GM19239 (cell line): ENCODE results near the gene HOXA2.

Source experiments
- DNase-seq: peaks from one replicate; pipeline ENCODE4 v3.0.0; 2011; ENCODE audit warnings: low spot score; ENCODE audit not compliant: insufficient read length
- FAIRE-seq: peaks from 2 replicates; lab custom pipeline; 2011; peaks lifted over from hg19 to GRCh38; lab: Jason Lieb, UNC

The HOXA2 gene

DNA sequence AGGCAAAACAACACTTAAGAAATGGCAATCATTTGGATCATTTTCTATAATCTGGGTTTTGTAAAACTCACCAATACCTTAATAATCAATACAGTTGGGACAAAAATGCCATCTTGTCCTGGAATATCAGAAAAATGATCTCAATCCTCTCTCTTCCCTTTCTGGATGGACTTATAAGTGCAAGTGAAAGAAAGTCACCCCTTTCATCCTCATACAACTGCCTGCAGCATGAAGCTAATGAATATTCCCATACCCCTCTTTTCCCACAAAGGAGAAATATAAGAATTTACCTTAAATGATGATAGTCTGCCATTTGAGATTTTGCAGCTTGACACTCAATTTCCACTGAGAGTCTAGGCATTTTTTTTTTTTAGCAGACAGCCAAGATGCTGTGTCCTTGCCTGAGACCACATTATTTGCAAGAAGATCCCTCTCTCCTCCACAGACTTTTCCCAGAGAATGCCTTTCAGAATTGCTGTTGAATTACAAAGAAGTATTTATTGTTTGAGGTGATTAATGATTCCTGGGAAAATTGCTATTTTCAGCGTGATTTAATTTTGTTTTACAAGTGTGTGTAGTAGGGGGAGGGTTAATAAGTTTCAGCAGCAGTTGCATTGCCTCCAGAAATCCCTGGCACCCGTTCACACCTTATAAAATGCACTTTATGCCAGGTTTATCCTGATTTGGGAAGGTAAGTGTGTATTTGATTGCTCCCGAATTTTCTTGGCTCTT lies 24.3 kb upstream of the HOXA2 start:
- DNase-seq (no peak), FAIRE-seq (no peak)

DNA sequence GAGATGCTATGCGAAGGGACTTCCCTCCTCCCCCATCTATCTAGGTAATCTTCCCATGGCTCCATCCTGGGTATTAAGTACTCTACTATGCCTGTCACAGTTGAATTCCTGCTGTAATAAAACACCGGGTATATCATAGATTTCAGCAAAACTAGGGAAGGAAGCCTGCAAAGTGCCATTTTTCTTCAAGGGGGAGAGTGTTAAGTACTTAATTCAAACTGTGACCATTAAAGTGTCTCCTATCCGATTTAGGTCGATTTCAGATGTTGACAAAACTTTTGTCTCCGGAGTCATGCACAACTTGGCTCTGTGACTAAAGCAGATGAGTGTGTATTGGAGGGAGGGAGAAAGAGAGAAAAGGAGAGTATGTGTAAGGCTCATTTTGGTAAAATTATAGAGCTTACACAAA lies 23.5 kb upstream of the HOXA2 start:
- DNase-seq (no peak), FAIRE-seq (no peak)

DNA sequence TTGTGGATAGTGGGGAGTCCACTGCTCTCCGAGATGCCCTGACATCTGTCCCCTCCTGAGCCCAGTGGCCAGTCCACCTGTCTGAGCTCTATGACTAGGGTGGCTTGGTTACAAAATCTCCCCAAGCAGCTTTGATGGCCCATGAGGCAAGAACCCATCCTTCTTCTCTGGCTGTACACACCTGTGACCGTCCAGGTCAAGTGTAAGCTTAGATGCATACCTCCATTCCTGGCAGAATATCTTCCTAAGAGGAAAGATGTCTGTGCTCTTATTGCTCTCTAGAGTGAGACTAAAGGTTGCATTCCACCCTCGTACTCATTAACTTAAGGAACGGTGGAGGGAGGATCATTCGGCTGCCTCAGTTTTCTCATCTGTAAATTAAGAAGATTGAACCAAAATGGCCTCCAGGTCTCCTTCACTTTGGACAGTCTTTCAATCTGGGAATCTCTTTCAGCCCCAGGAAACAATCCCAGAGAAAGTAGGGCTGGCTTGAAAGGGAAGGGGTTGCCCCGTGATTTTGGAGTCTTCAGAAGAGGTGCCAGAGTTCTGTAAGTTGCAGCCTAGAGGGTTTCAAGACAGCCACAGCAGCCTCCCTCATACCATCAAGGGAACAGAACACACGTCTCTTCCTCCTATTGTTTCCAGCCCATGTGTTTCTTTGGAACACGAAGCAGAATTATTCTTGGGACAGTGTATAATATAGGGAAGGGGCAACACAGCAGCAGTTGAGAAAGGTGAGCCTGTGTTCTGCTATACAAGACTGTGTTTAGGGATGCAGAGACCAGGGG lies 22.6 kb upstream of the HOXA2 start:
- DNase-seq, result no peak
- no peak for FAIRE-seq

DNA sequence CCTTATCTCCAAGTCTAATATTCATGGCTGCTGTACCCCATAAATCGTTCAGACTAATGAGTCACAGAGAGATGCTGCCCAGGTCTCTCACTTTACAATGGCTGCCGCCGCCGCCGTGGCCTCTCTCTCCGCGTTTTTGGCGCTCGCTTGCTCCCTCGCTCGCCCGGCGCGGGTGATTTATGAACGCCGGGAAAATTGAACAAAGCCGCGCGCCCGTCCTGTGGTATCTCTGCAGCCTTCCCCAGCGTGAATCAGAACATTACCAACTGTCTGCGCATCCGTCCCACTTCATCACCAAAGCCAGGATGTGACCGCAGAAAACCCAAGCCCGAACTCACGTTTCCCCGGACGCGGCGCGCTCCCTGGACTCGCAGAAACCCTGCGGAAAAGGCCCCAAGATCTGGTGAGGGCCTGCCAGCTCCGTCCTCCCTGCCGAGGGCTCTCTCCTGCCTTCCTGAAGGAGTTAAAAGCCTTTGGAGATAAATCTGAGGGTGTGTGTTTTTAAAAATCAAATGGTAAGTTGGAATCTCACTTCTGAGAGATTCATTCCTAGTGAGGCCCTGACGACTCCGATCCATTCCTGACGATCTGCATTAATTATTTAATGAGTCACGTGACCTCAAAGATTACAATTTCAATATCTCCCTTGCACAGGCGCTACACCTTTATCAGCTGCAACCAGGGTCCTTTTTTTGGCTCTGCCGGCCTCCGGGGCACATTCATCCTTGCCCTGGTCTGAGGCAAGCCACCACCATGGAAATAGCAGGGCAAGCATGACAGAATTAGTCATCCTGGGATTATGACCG lies 21.8 kb upstream of the HOXA2 start:
- FAIRE-seq (no peak), DNase-seq (no peak)

DNA sequence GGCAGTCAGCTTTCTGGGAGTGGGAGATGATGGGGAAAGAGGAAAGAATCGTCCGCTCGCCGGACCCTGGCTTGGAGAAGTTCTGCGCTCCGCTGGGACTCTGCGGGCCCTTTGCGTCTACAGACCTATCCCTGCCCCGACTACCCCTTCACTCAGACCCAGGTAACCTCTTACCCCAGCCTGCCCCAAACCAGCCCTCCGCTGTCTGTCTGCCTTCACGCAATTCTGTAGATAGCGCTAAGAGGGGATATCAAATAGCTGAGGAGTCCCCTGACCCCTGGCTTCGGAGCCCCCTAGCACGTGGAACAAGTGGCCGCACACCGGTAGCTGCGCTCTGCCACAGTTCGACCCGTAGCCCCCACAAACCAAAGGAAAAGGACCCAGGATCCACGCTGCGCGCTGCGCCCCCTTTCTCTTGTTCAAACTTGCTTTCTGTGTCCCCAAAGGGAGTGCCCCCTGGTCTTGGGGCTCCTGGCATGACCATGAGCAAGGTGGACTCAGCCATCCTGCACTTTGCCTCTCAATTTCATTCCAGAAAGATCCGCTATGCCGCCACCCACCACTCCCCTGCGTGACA lies 21.1 kb upstream of the HOXA2 start:
- FAIRE-seq, result no peak
- DNase-seq, result no peak

DNA sequence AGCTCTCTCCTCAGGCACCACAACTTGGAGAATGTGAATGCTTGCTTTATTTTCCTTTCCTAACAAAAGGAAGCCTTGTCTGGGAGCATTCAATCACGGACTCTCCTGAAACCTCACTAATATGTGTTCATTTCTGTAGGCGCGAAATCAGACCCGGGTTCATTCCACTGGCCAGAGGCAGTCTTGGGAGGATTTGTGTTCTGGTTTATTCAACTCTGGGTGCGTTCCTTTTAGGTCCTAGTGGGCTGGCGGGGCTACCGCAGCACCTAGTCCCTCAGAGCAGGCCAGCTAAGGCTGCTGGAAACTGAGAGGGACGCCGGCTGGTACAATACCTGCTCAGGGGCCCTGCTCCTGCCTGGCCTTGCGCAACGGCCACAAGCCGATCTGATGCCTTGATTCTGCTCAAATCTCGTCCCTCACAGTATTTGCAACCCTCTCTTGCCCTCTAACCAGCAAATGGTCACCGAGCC lies 20.6 kb upstream of the HOXA2 start:
- DNase-seq (no peak), FAIRE-seq (no peak)

DNA sequence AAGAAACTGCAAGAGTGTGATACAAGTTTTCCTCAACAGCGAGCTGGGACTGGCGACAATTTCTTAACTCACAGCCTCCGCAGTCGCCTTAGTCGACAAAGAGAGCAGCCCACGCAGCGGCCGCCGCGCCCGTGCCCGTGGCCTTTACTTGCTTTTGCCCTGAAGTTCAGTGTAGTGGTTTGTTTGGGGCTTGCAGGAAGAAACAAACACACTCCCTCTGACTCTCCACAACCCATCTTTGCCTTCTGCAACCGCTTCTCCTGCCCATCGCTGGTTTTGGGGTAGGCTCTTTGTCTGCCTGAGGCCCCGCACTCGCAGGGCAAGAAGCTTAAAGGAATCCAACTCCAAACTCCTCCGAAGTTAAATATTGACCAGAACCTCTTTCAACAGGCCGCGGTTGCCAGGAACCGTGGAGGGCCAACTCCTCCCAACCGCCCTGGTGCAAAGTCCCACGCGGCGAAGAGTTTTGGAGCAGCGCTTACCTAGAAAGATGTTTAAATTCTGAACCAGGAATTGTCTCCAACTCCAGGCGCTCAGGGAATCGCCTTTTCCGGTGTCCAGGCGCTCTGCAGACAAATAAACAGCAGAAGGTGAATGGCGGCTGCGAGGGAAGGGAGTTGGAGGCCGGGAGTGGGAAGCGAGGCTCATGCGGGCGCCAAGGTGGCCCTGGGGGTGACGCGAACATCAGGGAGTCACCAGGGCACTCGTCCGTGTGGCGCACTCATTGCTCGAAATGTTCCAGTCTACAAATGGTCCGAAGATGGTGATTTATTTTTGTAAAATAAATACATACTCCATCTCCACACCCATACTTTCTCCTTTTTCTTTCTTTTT lies 19.8 kb upstream of the HOXA2 start:
- FAIRE-seq, result no peak

DNA sequence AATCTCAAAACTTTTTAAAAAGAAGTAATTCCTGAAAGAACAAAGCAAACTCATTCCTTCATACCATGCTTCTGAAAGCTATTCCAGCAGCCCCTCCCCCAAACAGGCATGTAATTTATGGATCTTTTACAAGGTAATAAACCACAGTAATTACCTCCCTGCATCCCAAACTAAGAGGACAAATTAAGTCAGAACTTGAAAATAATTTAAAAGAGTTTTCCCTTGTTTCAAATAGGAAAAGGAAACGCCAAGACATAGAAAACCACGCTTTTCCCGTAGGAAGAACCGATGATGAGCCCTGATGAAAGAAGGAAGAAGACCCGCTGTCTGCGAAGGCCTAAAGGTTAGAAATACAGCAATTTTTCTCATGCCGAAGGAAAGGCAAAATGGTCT lies 19.2 kb upstream of the HOXA2 start:
- no peak for DNase-seq
- no peak for FAIRE-seq

More for the DNA sequence above, 19.8 kb upstream of the HOXA2 start:
- DNase-seq, result no peak

DNA sequence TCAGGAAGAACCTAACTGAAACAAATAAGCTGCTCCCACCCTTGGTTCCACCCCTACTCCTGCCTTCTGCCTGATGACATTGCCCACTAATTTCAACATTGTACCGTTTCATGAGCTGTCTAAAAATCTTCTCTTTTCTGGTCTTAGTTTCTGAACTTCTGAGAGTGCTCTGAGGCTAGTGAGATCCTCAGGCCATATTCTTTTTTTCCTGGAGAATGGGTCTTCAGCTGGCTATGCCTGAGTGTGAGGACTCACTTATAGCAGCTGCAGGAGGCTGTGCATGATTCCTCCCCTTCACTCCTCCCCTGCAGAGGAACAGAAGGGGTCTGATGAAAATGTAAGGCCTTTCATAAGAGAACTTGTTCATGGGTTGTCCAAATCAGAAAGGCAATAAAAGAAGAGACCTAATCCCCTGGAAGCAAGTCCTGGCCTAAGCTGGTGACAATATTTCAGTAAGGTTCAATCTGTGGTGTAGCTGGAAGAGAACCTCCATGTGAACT lies 17.0 kb upstream of the HOXA2 start:
- no peak for DNase-seq
- no peak for FAIRE-seq

DNA sequence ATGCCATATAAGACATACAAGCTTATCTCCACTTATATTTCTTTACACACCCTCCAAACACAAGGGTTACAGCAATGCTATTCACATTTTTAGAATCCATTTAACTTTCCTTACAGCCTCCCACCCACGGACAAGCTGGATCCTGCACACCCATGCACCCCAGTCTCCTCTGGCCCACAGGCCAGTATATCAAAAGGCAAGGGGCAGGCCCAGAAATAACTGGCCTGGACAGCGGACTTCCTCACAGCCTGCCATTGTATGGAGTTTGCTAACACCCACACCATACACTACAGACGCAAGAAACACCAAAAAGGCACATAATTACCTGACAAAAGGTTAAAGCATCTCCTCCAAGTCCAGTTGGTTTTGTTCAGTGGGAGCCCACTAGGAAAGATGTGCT lies 16.1 kb upstream of the HOXA2 start:
- DNase-seq (no peak), FAIRE-seq (no peak)

DNA sequence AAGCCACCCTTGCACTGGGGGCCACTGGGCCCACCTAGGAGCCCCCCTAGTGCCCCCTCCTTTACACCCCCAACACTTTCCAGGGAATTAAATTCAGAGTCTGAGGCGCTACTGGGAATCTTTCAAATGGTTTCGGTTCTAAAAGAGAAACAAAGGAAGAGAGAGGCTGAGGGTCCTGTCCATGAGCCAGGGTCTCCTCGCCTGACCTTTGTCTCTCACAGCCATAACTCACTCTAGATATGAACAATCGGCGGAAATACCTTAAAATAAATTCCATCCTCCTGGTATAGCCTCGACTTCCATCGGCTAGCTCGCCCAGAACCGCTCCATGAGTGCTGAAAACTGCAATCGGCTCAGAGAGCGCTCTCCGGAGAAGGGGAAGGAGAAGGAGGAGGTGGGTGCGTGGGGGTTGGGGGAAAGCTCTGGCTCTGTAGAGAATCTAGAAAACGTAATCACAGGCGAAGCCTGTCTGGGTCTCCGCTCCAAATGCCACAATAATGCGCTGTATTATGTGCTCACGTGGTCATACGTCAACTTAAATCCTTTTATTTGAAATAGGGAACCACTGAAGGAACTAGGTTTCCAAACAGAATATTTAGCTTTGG lies 15.5 kb upstream of the HOXA2 start:
- DNase-seq, result no peak
- no peak for FAIRE-seq

DNA sequence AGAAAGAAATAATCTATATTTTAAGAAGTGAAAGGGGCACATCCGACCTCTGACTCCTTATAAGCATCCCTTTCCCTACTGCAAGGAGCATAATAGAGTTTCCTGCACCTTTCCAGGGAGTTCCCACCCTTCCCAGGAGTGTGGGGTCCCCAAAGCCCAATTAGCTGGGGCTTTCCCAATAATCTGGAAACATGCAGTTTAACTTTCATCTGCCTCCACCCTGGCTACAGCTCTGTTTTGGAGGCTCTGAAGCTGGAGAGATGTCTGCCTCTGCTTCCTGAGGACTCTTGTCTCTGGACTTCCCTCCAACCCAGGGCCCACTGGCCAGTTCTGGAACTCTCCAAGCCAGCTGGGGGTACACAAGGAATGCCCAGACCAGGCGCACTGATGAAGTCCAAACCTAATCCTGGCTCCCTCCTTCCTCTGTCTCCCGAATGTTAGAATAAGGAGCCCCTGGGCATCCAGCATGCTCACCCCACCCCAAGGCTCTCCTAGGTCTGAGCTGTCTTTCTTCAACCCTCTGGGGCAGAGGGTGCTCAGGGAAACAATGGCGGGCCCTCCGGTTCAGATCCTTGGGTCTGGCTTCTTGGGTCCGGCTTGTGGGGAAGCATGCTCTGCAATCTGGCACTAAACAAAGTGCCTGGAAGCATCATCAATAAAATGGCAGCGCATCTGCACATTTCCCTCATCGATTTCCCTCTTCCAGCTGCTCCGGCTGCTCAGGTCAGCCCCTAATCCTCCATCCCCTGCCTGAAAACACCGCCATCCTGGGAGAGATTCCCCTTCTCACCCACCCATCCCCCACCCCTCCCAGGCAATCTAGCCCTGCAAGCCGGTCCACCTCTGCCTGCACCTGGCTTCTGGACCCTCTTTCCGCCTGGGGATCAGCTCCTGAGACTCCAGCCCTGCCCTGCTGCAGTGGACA lies 14.7 kb upstream of the HOXA2 start:
- no peak for DNase-seq
- no peak for FAIRE-seq

DNA sequence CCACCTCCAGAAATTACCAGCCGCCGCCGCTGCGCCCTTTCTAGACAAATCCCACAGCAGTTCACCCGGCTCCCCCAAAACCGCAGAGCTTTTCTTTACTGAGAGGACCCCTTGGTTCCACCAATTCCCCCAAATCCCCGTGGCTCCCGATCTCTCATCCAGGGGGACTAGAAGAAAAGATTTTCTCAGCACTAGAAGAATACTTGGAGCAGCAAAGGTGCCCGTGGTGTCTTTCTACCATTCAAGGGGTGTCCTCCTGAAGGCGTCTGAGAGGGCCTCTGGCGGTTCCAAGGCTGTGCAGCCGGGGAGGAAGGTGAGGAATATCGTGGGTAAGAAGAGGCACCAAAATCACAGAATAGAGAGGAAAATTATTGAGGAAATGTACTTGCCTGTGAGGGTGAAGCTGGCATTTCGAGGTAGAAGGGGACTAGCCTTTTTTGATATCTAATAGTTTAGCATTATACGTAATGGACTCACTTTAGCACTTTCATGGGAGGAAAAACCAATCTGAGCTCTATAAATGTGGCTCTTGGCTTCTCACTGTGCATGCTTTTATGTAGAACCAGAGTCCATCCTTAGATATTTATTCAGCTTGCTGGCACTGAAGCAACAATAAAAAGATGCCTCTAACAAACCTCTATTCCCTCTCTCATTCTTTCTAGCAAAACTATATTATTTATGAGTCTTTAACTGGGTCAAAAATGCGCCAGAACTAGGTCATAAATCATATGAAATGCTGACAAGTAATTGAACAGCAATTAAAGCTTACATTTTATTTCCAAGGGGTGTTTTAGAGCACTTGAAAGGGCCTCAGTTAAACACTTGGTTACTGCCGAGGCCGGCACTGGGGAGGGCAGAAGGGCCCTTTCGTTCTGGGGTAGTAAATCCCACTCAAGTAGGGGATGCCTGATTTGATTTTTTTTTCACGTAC lies 13.8 kb upstream of the HOXA2 start:
- no peak for DNase-seq
- FAIRE-seq, result no peak

DNA sequence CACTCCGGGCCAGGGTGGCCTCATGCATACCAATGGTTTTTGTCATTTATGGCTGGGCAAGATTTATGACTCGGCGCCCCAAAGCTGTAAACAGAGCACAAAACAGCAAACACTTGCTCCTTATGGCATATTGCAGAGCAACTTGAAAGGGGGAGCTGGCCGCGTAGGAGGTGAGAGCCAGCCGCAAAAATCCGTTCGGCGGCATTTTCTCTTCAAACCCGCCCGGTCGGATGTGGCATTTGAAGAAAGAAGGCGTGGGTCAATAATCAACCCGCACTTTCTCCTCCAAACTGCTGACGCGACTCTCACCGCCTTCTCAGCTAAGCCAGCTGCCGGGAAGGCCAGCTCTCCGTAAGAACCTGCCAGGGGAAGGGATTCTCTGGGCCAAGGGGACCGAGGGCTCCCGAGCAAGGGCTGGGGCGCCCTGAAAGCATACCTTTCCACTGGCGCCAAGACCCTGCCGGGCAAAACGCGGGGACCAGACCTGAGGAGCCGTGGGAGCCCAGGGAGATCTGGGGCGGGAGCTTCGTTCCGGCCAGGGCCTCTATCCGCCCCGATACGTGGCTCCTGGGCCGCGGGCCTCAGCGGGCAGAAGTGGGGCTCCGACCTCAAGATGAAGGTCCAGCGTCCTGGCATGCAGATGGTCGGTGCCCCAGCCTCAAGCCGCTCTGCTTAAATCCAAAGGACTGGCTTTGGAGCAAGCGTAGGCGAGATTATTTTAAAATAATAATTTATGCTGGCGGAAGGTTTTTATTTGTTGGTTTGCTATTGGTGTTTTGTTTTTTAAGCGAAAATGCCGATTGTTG lies 12.9 kb upstream of the HOXA2 start:
- FAIRE-seq, result no peak
- DNase-seq, result no peak

DNA sequence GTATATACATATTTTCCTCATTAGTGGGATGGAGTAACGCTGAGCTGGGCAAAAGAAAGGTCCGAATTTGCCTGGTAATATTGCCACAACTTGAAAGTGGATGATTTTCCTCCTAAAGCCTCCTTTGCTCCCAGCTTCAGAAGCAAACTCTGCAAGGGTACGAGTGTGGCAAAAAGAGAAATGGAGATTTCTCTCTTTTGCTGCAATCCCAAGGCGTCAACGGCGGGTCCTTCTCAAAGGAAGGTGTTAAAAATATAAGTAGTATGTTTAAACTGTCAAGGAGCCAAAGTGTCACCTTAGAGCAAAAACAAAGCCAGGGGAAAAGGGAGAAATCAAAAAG lies 12.4 kb upstream of the HOXA2 start:
- no peak for DNase-seq
- no peak for FAIRE-seq

DNA sequence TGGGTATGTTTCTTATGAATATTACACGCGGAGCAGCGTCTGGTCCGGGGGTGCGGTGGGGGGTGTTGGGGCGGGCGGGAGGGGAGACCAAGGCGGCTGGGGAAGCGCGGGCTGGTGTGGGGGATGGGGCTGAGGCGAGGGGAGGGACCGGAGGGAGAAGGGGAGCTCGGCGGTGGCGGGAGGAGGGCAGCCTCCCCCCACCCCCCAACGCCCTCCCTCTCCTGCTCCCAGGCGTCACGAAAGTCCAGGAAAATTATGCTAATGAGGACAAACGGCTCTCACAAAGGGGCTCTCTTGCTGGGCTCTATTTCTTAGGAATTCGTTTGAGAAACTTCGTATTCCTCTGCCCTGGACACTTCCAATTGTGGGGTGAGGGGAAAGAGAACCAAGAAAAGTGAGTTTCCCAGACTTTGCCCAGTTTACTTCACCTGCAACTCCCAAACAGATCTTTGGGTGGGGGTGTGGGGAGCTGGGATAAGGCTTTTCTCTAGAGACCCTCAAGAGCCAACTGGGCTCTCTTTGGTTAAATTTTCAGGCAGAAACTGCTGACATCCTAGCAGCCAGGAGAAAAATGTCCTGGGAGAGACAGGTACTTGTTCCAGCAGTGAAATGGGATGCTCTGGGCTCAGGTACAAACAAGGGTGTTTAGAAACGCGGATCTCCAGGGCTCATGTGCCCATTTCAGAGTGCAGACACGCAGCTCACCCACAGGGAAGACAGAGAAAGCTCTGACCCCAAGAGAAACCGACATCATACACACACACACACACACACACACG lies 11.7 kb upstream of the HOXA2 start:
- DNase-seq (no peak), FAIRE-seq (no peak)
